ENCODE measurements around the gene VWA3B.
"Not testable (repeated sequence)": the region's sequence is repeated elsewhere in the genome, so short reads cannot be mapped to it uniquely, and the experiment has no call there.

Gene VWA3B

DNA sequence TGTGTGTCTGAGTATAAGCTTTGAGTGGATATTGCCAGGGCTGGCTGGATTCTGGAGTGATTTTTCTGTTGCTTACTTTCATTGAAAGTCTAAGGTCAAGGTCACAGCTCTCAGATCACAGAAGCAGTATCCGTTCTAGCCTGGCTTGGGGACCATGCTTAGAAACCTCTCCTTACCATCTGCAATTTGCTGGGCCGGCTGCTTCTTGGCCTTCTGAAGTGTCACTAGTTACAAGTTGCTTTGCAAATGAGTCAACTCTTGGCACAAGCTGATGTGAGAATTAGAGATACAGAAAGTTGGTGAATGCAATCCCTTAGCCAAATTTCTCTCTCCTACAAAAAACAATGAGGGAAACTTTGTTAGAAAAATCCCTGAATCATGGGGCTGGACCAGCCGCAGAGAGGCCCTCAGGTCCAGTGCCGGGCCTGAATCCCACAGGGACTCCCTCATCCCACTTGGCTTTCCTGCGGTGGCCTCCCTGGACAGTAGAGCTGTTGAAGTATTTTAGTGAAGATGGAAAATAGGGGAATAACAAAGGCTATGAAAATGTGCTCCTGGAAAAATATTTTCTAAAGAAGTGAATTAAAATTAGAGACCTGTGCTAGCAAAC is 166.6 kb downstream of the VWA3B start:
- DNase-seq = no peak

DNA sequence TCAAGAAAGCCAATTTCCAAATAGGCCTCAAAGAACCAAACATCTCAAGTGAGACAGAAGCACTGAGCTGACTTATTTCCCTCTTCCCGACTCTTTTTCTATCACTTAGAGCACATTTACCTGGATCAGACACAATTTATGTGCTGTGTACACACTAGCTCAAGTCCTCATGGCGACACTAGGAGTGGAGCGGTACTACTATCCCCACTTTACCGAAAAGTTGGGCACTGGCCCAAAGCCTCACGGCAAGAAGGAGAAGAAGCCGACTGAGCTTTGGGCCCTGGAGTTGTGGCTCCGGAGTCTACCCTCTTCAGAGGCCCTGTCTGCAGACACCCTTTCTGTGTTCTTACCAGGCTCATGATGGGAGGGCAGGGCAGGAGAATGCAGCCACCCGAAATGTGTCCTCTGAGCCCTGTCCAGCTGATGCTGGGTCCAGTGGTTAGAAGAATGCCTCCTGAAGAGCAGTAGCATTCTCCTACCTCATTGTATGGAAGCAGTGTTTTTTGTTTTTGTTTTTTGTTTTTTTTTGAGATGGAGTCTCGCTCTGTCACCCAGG is 167.6 kb downstream of the VWA3B start:
- DNase-seq = no peak

DNA sequence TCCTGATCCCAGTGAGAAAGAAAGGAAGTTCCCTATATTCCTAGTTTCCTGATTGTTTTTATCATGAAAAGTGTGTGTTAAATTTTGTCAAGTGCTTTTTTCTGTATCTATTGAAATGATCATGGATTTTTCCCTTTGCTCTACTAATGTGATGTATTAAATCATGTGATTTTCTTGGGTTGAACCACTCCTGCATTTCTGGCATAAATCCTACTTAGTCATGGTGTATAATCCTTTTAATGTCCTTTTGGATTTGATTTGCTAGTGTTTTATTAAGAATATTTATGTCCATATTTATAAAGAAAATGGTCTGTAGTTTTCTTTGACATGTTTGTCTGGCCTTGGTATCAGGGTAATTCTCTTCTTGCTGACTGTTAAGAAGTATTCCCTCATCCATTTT is 171.9 kb downstream of the VWA3B start:
- DNase-seq = no peak

DNA sequence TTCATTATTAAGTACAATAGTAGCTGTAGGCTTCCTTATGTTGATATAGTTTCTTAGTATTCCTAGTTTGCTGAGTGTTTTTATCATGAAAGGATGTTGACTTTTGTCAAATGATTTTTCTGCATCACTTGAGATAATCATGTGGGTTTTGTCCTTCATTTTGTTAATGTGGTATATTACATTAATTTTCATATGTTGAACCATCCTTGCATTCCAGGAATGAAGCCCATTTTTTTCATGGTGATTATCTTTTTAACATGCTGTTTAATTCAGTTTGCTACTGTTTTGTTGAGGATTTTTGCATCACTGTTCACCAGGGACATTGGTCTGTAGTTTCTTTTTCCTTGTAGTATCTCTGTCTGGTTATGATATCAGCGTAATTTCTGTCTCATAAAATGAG is 176.4 kb downstream of the VWA3B start:
- DNase-seq = peak in 1 of 2 donors; percentile 5

DNA sequence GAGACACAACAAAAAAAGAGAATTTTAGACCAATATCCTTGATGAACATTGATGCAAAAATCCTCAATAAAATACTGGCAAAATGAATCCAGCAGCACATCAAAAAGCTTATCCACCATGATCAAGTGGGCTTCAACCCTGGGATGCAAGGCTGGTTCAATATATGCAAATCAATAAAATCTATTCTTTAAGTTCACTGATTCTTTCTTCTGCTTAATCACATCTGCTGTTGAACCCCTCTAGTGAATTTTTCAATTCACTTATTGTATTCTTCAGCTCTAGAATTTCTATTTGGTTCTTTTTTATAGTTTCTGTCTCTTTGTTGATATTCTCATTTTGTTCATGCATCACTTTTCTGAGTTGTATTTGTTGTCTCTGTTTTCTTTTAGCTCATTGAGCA is 181.3 kb downstream of the VWA3B start:
- not testable (repeated sequence) for DNase-seq

DNA sequence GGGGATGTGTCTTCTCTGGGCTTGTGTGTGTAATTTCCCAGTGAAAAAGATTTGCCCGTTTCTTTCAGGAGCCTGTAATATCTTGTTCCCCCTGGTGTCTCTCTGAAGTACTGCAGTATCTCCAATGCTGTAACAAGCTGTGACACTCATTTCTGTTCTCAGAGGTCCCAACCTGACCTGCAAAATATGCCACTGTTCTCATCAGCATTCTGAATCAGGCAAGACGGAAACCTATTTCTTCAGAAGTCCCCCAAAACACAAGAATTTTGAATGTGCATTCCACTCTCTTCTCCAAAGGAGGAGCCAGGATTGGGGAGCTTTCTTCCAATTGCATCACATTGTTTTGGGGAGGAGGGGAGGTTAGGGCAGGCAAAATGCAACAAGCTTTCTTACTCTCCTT is 182.3 kb downstream of the VWA3B start:
- DNase-seq = peak; percentile 68 to 69

DNA sequence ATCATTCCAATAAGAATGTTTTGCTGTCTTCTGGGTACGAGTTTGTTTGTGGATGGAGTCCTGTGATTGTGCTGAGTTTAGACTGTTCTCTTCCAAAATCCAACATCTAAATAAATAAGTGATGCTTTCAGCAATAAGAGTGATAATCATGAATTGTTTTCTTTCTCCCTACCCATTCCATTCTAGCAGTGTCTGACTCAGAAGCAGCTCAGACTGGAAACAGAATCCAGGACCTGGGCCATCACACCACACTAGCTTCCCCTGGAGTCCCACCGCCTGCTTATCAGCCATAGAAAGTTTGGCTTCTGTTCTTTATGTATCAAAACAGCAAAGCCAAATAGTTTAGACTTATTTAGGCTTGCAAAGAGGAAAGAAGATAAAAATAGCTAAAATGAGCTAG is 182.9 kb downstream of the VWA3B start:
- DNase-seq = no peak

DNA sequence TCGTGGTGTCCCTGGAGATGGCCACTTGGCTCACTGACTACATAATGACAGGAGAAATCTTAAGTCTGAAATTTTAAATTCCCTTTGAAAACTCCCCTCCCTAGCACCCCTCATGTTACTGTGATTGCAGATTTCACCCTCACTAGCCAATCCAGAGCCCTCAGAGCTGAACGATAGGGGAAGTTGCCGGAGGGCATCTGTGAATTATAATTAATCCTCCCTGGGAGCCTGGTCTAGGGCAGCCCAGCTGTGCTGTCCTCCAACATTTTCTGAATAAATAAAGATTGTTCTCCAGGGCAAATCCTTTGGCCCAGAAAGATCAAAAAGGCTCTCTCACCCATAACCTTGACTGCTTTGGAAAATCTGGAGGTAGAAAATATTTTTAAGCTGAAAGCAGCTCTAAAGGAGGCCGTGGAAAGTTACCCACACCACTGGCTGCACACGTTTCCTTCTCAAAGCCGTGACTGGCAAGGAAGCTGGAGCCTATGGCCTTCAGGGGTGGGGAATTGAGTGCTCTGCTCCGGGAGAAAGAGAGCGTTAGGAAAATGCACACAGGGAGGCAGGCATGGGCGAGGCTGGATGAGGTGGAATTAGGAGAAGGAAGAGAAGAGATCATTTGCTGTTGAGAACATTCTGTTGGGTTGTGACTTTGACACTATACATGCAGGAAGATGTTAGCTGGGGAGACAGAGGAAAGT is 190.3 kb downstream of the VWA3B start:
- no peak for DNase-seq

DNA sequence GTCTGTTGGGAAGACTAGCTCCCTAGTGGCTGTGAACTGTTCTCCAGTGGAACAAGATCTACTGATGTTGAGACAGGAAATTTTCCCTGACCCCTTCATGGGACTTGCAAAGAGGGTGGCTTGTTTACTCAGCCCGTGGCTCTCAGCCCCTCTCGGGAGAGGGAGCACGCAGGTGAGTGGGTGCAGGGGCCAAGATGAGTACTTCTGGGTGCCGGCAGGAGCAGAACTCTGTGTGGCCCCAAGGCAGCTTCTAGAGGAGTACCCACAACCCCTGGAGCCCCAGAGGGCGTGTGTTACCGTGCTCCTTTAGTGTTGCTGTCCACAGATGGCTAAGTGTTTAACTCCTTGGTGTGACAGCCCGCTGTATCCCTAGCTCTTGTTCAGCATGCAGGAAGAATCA is 191.1 kb downstream of the VWA3B start:
- DNase-seq = no peak

DNA sequence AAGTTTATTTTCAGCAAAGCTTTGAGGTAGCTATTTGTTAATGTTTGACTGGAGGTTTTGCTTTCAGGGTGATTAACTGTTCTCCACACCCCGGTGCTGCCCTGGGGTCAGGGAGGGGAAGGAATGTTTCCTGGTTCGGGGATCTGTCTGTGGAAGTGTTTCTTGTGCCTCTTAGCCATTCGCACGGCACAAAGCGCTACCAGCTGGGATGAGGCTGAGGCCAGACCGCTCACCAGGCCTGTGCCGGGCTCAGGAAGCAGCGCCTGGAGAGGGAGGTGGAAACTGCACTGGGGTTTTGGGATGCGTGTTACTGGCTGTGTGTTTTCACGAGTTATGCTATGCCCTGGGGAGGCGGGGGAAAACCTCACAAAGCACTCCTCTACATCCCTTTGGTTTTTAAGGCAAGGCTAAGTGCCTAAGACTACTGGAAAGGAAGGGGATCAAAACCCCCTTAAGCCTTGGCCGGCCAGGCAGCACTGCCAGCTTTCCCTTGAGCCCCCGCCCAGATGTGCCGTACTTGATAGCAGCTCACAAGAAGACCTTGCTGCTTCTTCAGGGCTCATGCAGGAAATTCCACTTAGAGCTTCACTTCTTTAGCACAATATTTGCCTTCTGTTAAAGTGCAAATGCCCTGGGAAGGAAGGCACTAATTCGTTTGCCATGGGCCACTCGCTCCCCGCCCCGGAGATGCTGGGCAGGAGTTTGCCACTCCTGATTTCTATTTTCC is 193.6 kb downstream of the VWA3B start:
- DNase-seq = no peak

DNA sequence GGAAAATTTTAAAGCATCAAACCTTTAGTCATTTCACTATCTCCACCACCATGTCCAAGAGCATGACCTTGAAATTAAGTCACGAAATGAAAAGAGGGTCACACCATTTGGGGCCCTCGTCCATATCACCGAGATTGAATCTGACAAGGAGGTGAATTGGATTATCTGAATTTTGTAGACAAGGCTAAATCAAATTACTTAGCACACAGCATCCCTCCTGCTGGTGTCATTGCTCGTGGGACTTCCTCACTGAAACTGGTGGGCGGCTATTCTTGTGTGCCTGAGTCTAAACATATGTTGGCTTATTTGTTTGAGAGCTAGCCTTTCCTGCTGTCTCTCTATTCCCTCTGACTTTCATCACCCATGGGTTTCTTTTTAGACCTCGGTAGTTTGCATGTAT is 194.6 kb downstream of the VWA3B start:
- peak; percentile 14 to 55 for DNase-seq

DNA sequence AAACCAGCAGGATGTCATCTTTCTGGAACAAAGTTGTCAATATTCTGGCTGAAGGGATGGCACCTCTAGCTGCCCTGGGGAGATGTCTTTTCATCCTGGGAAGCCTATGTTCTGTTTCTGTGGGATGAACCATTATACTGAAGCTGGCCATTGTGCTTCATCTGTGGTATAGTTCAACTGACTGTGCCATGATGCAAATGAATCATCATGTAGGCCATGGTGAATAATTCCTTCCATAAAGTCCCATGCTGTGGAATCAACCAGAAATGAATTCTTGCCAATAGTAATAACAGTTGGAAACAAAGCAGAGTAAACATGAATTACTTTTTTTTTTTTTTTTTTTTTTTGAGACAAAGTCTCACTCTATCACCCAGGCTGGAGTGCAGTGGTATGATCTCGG is 195.1 kb downstream of the VWA3B start:
- no peak for DNase-seq

DNA sequence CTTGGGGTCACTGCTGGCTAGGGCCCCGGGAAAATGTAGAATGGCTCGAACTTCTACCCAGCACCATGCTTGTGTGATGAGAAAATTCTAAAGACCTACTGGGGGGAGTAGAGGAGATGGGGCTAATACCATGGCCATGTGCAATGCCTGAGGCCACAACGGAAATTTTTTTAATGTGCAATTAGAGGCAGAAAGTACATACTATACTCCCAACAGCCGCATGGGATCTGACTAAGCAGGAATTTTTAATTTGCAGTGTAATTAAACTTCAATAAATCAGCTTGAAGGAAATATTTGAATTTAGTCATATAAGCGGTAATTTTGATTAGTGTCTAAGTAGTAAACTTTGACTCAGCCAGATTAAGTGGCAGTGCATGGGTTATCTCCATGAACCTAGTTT is 206.1 kb downstream of the VWA3B start:
- no peak for DNase-seq

DNA sequence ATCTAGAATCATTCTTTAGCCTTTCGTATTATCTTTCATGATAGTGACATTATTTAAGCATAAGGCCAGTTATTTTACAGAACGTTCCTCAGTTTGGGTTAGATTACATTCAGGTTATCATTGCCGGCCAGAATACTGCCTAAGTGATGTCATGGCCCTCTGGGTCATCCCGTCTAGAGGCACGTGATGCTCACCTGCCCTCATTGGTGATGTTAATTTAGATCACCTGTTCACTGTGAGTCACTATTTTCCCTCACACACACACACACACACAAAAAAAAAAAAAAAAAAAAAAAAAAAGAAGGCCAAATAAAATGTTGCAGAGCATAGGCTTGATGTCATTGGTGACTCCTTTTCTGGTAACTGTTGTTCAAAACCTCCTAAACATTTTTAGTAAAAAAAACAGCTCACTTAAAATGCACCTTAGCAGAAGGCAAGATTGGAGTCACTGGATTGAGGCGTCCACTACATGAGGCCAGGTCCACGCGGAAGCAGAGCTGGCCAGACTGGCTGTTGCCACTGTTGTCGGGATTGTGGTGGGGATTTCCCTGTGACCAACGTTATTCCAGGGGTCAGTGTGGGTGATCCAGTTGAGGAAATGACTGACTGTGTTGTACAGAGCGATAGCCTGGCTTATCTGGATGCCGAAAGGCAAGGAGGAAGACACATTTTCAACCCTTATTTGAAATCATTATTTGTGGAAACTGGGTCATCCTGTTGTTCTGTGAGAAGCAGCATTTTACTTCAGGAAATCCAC is 207.1 kb downstream of the VWA3B start:
- no peak for DNase-seq

DNA sequence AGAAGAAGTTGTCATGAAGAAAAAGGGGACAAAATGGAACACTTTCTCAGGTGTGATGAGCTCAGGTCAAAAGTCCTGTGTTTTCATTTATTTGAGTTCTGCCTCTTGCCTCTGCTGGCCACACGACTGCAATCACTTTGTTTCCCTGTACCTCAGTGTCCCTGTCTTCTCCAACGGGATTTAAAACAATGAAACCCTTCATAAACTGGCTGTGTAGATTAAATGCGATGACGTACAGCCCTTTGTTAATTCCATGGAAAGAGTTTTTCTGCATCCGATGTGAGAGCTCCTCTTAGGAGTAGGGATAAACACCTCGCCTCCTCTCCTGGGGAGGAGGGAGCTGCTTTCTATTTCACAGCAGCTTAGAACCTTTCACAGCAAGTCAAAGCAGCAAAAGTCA is 207.7 kb downstream of the VWA3B start:
- DNase-seq = no peak

DNA sequence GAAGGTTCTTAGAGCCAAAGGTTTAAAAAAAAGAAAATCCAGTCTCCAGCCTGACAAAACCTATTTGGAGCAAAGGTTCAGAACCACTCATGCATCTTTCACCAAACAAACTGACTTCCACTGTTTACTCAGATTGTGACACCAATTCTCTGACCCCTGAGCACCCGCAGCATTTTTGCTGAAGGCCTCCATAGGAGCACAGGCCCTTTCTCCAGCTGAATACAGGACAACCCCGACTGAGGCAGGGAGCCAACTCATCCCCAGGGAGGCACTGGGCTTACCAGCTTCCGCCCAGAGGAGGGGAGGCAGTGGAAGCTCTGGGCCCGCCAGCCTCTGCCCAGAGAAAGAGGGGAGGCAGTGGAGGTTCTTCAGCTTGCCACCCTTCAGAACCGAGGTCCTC is 208.3 kb downstream of the VWA3B start:
- DNase-seq = no peak

DNA sequence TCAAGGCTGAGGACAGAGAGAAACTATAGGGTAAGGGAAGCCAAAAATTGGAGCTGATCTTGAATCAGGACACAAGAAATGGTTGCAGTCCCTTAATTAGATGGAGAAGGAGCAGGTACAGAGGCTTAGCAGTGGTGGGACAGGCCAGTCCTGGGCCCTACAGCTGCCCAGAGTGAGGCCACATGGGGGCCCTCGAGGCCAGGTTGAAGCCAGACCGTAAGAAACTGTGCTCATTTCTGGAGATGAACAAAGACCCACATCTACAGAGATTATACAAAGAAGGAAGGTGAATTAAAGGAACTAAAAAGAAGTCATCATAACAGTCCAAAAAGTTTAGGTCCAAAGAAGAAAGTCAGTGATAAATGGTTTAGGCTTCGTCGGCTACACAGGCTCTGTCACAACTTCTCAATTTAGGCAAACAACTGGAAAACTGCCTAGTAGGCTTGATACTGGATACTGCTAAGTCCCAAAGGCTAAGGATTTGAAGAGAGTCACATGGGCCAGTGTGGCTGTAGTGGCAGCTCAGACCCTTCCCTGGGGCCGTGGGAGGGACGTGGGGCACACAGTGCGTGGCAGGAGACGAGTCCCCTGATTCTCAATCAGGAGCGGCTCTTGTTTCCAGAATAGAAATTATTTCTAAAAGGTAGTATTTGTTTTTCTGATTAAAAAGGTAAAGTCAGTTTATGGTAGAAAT is 208.9 kb downstream of the VWA3B start:
- DNase-seq = no peak

DNA sequence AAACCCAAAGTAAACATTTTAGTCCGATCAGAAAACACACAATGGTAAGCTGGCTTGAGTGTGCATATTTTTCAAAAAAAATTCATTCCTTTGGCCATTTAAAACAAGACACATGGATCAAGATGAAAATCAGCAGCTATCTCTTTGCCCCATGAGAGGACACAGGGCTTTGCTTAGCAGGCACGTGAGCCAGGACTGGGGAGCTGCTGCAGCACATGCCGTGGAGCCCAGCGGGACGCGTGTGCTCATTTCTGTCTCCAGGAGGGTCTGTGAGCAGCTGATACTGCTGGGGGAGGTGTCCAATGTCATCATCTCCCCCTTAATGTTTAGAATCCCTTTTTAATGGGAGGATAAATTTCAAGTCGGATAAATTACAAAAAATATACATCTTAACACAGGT is 209.5 kb downstream of the VWA3B start:
- DNase-seq = no peak

DNA sequence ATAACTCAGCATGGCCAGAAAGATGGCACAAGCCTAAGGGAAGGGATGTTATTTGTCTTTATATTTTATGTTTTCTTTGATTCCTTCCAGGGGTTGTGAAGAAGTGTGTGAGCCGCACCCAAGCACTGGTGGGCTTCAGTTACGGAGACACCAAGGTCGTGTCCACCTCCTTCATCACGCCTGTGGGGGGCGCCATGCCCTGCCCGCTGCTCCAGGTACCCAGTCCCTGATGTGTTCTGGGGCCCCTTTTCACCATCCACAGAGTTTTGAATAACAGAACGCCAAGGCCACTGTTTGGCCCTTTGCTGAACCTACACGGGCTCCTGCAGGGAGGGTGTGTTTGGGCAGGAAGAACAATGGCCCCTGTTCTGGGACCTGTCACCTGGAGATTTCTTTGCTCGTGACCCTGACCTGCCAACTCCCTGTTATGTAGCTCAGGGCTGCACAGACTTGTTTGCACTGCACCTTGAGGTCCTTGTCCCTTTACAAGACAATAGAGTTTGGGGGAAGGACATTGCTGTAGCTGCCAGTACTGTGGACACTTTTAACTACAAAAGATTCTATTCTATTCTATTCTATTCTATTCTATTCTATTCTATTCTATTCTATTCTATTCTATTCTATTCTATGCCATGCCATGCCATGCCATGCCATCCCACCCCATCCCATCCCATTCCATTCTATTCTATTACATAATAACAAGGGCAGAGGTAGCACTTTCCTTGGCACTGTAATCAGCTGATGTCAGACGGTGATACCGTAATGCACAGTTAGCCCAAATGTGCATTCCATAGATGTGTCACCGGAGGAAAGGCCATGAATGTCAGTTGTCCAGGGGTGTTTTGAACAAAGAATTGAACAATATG is 211.1 kb downstream of the VWA3B start:
- no peak for DNase-seq

DNA sequence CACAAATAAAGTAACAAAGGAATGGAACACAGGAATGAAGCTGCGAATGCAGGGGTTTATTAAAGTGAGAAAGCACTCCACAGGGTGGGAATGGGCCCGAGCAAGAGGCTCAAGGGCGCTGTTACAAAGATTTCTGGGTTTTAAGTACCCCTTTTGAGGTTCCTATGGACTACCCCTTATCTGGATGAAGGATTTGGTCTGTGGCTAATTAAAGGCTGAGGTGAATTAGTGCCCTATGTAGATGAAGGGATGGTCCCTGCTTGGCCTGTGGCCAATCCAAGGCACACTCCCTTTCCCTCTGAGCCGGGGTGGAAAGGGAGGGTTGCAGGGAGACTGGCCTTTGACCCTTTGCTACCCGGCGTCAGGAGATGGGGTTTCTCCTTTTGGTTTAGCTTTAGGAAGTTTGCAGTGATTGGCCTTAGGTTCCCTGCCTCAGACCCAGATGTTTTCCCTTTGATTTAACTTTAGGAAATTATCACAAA is 211.8 kb downstream of the VWA3B start:
- DNase-seq = no peak

DNA sequence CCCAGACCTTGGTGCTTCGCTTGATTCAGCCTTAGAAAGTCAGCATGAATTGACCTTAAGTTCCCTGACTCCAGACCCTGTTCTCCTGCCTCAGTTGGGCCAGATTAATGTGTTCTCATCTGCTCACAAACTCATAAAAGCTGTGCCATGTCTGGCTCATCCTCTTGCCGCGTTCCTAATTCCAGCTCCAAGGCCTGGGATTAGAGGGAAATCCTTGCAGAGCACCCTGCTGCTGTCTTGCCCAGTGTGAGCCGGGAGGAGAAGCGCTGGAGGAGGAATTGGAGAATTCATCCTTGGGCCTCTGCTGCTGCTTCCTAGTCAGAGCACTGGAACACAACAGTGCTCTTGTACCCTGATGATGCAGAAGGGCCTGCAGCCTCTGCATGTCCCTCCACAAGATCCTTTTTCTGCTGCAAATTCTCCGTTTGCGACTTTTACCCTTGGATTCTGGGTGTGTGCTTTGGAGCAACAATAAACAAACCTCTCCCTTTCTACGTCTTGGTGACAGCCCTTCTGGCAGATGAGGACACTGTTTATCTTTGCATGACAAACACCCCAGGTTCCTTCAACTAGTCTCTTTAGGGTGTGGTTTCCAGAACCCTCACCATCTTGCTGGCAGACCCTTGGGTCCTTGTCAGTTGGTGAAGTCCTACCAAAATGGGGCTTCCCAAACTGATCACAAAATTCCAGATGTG is 212.4 kb downstream of the VWA3B start:
- DNase-seq = no peak
